ENCODE measurements around the gene KCTD7. TPM values are rescaled to one million over a fixed set of nuclear protein-coding genes. Genes with fewer than 3 reads are reported as not detected.
"Not testable (repeated sequence)": the region's sequence is repeated elsewhere in the genome, so short reads cannot be mapped to it uniquely, and the experiment has no call there.

The KCTD7 gene
- total RNA-seq, 2 donors from 2014 or later, result 4.1 to 6.1 TPM

DNA sequence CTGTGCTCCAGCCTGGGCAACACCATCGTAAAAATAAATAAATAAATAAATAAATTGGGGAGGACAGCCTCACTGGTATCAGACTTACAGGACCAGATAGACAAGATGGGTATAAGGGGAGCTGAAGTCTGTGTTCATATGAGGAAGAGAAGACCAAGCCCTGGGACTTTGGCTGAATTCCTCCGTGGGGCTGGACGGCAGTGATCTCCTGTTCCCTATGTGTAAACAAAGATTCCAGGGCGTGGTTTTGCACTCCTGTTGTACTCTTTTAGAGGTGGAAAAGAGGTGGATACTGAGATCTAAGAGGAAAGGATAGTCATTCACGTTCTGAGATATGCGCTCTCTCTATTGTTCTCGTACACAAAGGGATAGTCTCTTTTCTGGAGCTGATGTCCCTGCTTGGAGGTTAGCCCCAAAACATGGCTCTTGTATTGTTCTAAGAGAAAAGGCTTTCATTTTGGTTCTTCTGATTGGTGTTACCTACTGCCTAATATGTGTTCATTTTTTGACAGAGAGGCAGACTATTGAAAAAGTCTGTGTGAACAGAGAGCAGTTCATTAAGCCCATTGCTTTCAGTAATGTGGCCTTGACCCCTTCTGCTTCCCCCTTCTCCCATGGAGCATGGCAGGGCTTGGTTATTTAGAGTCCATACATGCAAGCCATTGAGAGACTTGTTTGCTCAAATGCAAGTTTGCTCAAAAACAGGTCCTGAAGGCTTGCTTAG lies 12.3 kb downstream of the KCTD7 start:
- peak; percentile 79 for DNase-seq
- Histone ChIP-seq H3K4me1 (peaks cover 7% of the 10 kb centered on the region), H3K4me3 (no peak overlapping the region), H3K36me3 (peaks cover 12% of the 10 kb centered on the region), H3K27me3 (no peaks in the 10 kb centered on the region), H3K27ac (peak overlapping the region; percentile 48), H3K9me3 (no peaks in the 10 kb centered on the region), H3K9ac (ENCODE audit: low read depth in 2 of 2, low read length in 2 of 2) (no peak overlapping the region)
- intact Hi-C loops (cut with DNase I), result loop anchor here (10.0 kb wide), 1 partner anchor 94 kb away; no protein-coding TSS in a partner anchor
- TF ChIP-seq, protein P1, sequence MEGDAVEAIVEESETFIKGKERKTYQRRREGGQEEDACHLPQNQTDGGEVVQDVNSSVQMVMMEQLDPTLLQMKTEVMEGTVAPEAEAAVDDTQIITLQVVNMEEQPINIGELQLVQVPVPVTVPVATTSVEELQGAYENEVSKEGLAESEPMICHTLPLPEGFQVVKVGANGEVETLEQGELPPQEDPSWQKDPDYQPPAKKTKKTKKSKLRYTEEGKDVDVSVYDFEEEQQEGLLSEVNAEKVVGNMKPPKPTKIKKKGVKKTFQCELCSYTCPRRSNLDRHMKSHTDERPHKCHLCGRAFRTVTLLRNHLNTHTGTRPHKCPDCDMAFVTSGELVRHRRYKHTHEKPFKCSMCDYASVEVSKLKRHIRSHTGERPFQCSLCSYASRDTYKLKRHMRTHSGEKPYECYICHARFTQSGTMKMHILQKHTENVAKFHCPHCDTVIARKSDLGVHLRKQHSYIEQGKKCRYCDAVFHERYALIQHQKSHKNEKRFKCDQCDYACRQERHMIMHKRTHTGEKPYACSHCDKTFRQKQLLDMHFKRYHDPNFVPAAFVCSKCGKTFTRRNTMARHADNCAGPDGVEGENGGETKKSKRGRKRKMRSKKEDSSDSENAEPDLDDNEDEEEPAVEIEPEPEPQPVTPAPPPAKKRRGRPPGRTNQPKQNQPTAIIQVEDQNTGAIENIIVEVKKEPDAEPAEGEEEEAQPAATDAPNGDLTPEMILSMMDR (IDR thresholded peaks at IDR 0.05), result no peak

DNA sequence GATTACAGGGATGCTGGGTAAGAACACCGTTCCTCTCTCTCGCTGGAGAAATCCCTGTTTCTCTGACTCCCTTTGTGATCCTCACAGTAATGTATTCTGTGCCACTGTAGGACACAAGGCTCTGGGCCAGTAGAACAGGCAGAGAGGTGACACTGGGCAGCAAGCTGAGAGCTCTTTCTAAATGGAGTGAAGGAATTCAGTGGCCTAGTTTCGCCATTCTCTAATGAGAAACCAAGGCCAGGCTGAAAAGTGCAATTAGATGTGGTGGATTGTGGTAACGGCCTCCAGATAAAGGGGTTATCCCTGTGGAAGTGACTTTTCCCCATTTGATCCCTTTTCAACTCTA lies 12.8 kb downstream of the KCTD7 start:
- peak overlapping the region; percentile 48 for H3K27ac ChIP-seq
- no peak for DNase-seq
- no peak overlapping the region for H3K4me3 ChIP-seq
- peaks cover 12% of the 10 kb centered on the region for H3K36me3 ChIP-seq
- no peaks in the 10 kb centered on the region for H3K9me3 ChIP-seq
- intact Hi-C loops (cut with DNase I), result loop anchor here (10.0 kb wide), 1 partner anchor 93 kb away; no protein-coding TSS in a partner anchor
- H3K4me1 ChIP-seq, result peaks cover 7% of the 10 kb centered on the region
- H3K9ac ChIP-seq (ENCODE audit: low read depth in 2 of 2, low read length in 2 of 2), result no peak overlapping the region
- TF ChIP-seq, protein P1 (IDR thresholded peaks at IDR 0.05), result no peak
- H3K27me3 ChIP-seq, result no peaks in the 10 kb centered on the region

DNA sequence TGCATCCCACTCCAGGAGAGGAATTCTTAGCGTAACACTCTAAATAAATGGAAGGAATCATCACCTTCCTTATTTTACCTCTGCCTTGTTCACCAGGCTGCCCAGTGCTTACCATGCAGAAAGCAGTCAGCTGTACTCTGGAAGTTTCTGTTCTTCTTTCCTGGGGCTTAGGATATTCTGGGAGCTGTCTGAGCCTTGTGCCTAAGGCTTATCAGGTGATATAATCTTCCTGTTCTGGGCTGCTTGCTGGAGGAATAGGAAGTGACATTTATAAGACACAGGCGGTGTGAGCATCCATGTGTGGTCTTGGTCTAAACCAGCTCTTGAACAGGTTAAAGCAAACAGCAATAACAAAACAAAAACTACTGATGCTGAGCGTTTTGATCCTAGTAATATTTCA lies 13.5 kb downstream of the KCTD7 start:
- H3K9ac ChIP-seq (ENCODE audit: low read depth in 2 of 2, low read length in 2 of 2), result no peak overlapping the region
- no peak overlapping the region for H3K4me3 ChIP-seq
- H3K4me1 ChIP-seq, result peaks cover 7% of the 10 kb centered on the region
- no peak overlapping the region for H3K27ac ChIP-seq
- H3K36me3 ChIP-seq, result peaks cover 12% of the 10 kb centered on the region
- H3K27me3 ChIP-seq, result no peaks in the 10 kb centered on the region
- no peak for DNase-seq
- intact Hi-C loops (cut with DNase I), result loop anchor here (10.0 kb wide), 1 partner anchor 93 kb away; no protein-coding TSS in a partner anchor
- TF ChIP-seq, protein P1 (IDR thresholded peaks at IDR 0.05), result no peak
- H3K9me3 ChIP-seq, result no peaks in the 10 kb centered on the region

DNA sequence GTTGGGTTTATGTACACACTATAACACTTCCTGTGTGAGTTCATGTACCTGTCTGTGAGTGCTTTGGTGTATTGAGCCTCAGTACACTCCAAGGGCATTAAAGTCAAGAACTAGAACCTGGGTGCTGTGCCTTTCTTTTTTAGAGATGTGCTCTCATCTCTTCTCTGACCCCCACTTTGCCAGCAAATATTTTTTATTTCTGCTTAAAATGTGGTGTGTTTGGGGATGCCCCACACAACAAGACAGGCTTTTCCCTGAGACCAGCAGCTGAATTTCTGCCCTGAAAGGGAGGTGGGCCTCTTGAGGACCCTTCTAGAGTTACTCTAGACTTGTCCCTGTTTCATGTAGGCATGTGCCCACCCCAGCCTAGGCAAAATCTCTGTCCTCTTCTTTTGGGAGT lies 14.3 kb downstream of the KCTD7 start:
- no peak for DNase-seq
- Histone ChIP-seq H3K4me3 (no peak overlapping the region), H3K9me3 (no peaks in the 10 kb centered on the region), H3K4me1 (peaks cover 7% of the 10 kb centered on the region), H3K9ac (ENCODE audit: low read depth in 2 of 2, low read length in 2 of 2) (no peak overlapping the region), H3K27ac (no peak overlapping the region), H3K36me3 (peaks cover 12% of the 10 kb centered on the region), H3K27me3 (no peaks in the 10 kb centered on the region)
- TF ChIP-seq, protein P1 (IDR thresholded peaks at IDR 0.05), result no peak
- intact Hi-C loops (cut with DNase I), result loop anchor here (10.0 kb wide), 1 partner anchor 92 kb away; no protein-coding TSS in a partner anchor

DNA sequence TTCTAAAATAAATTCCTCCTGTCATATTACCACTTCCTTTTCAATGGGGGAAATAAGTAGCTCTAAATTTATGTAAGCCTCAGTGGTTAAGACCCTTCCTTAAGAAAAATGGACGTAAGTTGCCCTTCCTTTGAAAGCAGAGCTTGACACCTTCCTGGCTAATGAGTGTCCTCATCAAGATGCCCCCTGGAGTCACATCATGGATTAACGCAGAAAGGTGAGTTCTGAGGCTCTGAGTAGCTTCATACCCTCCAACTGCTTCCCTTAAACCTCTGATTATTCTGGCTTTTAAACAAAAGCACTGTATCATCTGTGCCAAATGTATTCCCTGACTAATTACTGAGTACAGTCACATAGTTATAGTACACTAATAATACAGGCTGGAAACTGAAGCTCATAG lies 14.7 kb downstream of the KCTD7 start:
- H3K4me1 ChIP-seq, result peaks cover 7% of the 10 kb centered on the region
- TF ChIP-seq, protein P1 (IDR thresholded peaks at IDR 0.05), result no peak
- H3K27ac ChIP-seq, result no peak overlapping the region
- H3K9me3 ChIP-seq, result no peaks in the 10 kb centered on the region
- no peaks in the 10 kb centered on the region for H3K27me3 ChIP-seq
- peaks cover 12% of the 10 kb centered on the region for H3K36me3 ChIP-seq
- intact Hi-C loops (cut with DNase I), result loop anchor here (10.0 kb wide), 1 partner anchor 91 kb away; no protein-coding TSS in a partner anchor
- no peak for DNase-seq
- no peak overlapping the region for H3K4me3 ChIP-seq
- no peak overlapping the region for H3K9ac ChIP-seq (ENCODE audit: low read depth in 2 of 2, low read length in 2 of 2)

DNA sequence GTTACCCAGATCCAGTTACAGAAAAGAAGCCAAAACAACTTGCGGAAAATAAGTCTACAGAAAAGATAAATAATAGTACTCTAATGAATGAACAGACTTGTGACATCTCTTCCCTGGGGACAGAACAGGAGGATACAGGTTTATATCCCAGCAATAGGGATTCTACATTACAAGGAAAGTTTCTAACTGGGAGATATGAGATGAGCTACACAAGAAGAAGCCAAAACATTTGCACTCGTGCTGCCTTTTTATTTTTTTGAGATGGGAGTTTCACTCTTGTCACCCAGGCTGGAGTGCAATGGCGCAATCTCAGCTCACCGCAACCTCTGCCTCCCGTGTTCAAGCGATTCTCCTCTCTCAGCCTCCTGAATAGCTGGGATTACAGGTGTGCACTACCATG lies 22.3 kb downstream of the KCTD7 start:
- H3K9ac ChIP-seq (ENCODE audit: low read depth in 2 of 2, low read length in 2 of 2); DNase-seq; H3K27me3 ChIP-seq; H3K9me3 ChIP-seq; H3K4me1 ChIP-seq; H3K4me3 ChIP-seq; H3K27ac ChIP-seq; H3K36me3 ChIP-seq: not testable (repeated sequence)
- intact Hi-C loops (cut with DNase I), result loop anchor here (10.0 kb wide), 1 partner anchor 56 kb away; no protein-coding TSS in a partner anchor

DNA sequence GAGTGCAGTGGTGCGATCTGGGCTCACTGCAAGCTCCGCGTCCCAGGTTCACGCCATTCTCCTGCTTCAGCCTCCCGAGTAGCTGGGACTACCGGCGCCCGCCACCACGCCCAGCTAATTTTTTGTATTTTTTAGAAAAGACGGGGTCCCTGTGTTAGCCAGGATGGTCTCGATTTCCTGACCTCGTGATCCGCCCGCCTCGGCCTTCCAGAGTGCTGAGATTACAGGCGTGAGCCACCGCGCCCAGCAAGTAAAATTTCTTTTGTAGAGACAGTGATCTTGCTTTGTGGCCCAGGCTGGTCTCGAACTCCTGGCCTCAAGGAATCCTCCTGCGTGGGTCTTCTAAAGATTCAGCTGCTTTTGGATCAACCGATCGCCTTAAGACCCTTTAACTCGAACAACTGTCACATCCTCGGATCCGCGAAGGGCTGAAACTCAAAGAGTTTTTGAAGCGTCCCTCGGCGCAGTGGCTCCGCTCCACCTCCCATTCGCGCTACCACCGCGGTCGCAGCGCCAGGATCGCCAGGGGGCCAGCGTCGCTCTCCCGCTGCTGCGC lies 25.1 kb downstream of the KCTD7 start:
- not testable (repeated sequence) for H3K27me3 ChIP-seq, H3K4me1 ChIP-seq, DNase-seq, H3K36me3 ChIP-seq, H3K9me3 ChIP-seq
- intact Hi-C loops (cut with DNase I), result loop anchor here (1.0 to 10.0 kb wide), 2 partner anchors 25 to 59 kb away; partner anchors contain the start of gene KCTD7
- Histone ChIP-seq H3K27ac (peak overlapping the region; percentile 97), H3K4me3 (peak overlapping the region; percentile 79), H3K9ac (ENCODE audit: low read depth in 2 of 2, low read length in 2 of 2) (peak overlapping the region; percentile 74 to 88)

All from colonic mucosa (tissue), 4 donors.